SK-N-SH treated with all-trans-retinoic acid at 6 μM for 48 hours (cell line): ENCODE measurements around the gene KRT76.

Experiments
- TF ChIP-seq, protein P1 (sequence below): fragments of 250-450 bp; sonication (Bioruptor Pico); IDR thresholded peaks from 2 replicates; pipeline ENCODE4 v1.5.0; 2020; ENCODE audit warnings: mild to moderate bottlenecking, moderate library complexity
- TF ChIP-seq, protein P2 (sequence below): fragments of 250-450 bp; sonication (Bioruptor Pico); IDR thresholded peaks from 2 replicates; pipeline ENCODE4 v1.5.1; 2020; ENCODE audit warnings: low read depth, mild to moderate bottlenecking, moderate library complexity

DNA sequence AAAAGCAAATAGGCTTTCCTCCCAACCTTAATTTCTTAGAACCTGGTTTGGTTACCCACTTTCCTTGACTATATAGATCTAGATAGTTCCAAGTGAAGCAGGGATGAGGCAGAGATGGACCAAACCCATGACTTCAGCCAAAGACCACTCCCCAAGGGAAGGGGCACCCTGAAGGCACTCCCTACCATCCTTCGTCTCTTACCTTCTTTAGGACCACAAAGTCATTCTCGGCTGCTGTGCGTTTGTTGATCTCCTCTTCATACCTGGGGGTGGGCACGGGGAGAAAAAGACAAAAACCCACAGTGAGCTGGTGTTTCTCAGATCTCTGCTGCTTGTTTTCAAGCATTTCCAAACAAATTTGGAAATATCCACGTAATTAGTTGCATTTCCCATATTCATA is 33.4 kb upstream of the KRT76 start:
- TF ChIP-seq, protein P1, sequence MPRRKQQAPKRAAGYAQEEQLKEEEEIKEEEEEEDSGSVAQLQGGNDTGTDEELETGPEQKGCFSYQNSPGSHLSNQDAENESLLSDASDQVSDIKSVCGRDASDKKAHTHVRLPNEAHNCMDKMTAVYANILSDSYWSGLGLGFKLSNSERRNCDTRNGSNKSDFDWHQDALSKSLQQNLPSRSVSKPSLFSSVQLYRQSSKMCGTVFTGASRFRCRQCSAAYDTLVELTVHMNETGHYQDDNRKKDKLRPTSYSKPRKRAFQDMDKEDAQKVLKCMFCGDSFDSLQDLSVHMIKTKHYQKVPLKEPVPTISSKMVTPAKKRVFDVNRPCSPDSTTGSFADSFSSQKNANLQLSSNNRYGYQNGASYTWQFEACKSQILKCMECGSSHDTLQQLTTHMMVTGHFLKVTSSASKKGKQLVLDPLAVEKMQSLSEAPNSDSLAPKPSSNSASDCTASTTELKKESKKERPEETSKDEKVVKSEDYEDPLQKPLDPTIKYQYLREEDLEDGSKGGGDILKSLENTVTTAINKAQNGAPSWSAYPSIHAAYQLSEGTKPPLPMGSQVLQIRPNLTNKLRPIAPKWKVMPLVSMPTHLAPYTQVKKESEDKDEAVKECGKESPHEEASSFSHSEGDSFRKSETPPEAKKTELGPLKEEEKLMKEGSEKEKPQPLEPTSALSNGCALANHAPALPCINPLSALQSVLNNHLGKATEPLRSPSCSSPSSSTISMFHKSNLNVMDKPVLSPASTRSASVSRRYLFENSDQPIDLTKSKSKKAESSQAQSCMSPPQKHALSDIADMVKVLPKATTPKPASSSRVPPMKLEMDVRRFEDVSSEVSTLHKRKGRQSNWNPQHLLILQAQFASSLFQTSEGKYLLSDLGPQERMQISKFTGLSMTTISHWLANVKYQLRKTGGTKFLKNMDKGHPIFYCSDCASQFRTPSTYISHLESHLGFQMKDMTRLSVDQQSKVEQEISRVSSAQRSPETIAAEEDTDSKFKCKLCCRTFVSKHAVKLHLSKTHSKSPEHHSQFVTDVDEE, result no peak
- TF ChIP-seq, protein P2, sequence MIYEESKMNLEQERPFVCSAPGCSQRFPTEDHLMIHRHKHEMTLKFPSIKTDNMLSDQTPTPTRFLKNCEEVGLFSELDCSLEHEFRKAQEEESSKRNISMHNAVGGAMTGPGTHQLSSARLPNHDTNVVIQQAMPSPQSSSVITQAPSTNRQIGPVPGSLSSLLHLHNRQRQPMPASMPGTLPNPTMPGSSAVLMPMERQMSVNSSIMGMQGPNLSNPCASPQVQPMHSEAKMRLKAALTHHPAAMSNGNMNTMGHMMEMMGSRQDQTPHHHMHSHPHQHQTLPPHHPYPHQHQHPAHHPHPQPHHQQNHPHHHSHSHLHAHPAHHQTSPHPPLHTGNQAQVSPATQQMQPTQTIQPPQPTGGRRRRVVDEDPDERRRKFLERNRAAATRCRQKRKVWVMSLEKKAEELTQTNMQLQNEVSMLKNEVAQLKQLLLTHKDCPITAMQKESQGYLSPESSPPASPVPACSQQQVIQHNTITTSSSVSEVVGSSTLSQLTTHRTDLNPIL (CRISPR knock-in tag), result no peak
